ENCODE data around the gene KRTAP10-5. TPM values are rescaled to one million over a fixed set of nuclear protein-coding genes. Genes with fewer than 3 reads are reported as not detected.

KRTAP10-5 gene
- total and polyA plus RNA-seq, 9 of the 15 experiments (the other 6 are each of a cell fraction or from before 2014, with no cell fraction given): not detected

DNA sequence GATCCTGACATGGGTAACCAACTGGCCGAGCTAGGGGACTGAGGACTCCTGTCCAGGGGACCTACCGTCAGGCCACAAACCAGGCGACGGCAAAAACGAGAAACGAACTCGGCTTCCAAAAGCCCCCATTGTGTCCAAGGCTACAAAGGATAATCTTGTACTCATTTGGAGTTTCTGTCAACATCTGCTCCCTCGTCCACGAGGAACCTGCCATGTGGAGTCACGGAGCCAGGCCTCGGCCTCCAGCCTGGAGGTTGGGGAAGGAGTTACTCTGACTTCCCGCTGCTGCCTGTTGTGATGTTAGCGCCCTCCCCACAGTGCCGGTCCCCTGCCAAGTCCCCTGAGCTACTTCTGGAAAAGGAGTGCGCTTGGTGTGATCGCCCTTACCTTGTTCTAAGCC is 47.7 kb downstream of the KRTAP10-5 start:
- intact Hi-C loops (cut with micrococcal nuclease) (no loop called here), in situ Hi-C loops (cut with MboI) (no loop called here)
- Histone ChIP-seq H3K4me1 (replicated peaks in 1 of 2; ENCODE audit: control insufficient read depth in 2 of 2, insufficient read depth in 2 of 2, low read length in 2 of 2) (peaks cover 0 to 17% of the 10 kb centered on the region in 2 experiments; a peak in 2 of 5 replicates), H3K27me3 (ENCODE audit: control insufficient read depth in 2 of 2, insufficient read depth in 2 of 2, low read length in 2 of 2) (peaks cover 36 to 58% of the 10 kb centered on the region in 2 experiments), H3K79me2 (ENCODE audit: control insufficient read depth, insufficient read depth, low read length) (no peaks in the 10 kb centered on the region), H3K4me3 (no peak overlapping the region), H3K27ac (ENCODE audit: extremely low read depth, low read depth, low read length) (no peak overlapping the region), H3K9me1 (ENCODE audit: control insufficient read depth, insufficient read depth, low read length) (no peaks in the 10 kb centered on the region), H3K36me3 (ENCODE audit: control insufficient read depth, insufficient read depth, low read length) (no peaks in the 10 kb centered on the region), H3K4me2 (ENCODE audit: insufficient read depth, low read length) (no peak overlapping the region), H3K9me3 (replicated peaks; ENCODE audit: control insufficient read depth, insufficient read depth, low read depth, low read length) (no peaks in the 10 kb centered on the region; the same call in 1 of the 2 replicates), H3K9ac (ENCODE audit: insufficient read depth in 1 of 2, low read depth in 2 of 2, low read length in 2 of 2) (no peak overlapping the region), H4K20me1 (replicated peaks; ENCODE audit: control insufficient read depth, insufficient read depth, low read length) (peaks cover 16% of the 10 kb centered on the region; the same call in 1 of the 2 replicates), H2AFZ (ENCODE audit: low read depth, low read length) (no peak overlapping the region)
- no TSS peak for BruUV-seq (replicated peaks)
- ATAC-seq: no peak
- ChIA-PET CTCF (ENCODE audit: low intra/inter-chr PET ratio) (no interaction called here), POLR2A (interaction anchor here (0.7 to 1.4 kb wide), 2 partner anchors 15 to 25 kb away, joined by 3 read pairs; no protein-coding TSS in a partner anchor)
- FAIRE-seq: no peak
- DNase-seq (ENCODE audit: extremely low read depth in 1 of 4, low spot score in 3 of 4): no peak
- WGBS (ENCODE audit: insufficient coverage, low coverage, missing lambda C conversion rate): 8% methylated on average over 16 of the region's 16 CpGs
- TF ChIP-seq, protein P1, sequence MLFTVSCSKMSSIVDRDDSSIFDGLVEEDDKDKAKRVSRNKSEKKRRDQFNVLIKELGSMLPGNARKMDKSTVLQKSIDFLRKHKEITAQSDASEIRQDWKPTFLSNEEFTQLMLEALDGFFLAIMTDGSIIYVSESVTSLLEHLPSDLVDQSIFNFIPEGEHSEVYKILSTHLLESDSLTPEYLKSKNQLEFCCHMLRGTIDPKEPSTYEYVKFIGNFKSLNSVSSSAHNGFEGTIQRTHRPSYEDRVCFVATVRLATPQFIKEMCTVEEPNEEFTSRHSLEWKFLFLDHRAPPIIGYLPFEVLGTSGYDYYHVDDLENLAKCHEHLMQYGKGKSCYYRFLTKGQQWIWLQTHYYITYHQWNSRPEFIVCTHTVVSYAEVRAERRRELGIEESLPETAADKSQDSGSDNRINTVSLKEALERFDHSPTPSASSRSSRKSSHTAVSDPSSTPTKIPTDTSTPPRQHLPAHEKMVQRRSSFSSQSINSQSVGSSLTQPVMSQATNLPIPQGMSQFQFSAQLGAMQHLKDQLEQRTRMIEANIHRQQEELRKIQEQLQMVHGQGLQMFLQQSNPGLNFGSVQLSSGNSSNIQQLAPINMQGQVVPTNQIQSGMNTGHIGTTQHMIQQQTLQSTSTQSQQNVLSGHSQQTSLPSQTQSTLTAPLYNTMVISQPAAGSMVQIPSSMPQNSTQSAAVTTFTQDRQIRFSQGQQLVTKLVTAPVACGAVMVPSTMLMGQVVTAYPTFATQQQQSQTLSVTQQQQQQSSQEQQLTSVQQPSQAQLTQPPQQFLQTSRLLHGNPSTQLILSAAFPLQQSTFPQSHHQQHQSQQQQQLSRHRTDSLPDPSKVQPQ (CRISPR knock-in tag; IDR thresholded peaks at IDR 0.05; ENCODE audit: borderline replicate concordance): no peak
- no peak for TF ChIP-seq ARHGAP35 (IDR thresholded peaks at IDR 0.05; ENCODE audit: partially characterized antibody)
- TF ChIP-seq PHB2 (IDR thresholded peaks at IDR 0.05; ENCODE audit: low read depth): no peak
- TF ChIP-seq ZNF584 (CRISPR knock-in tag; IDR thresholded peaks at IDR 0.05; ENCODE audit: low read depth): no peak
- no peak for TF ChIP-seq ASH1L (IDR thresholded peaks at IDR 0.05; ENCODE audit: borderline replicate concordance, low read depth, partially characterized antibody)
- TF ChIP-seq, protein P2, sequence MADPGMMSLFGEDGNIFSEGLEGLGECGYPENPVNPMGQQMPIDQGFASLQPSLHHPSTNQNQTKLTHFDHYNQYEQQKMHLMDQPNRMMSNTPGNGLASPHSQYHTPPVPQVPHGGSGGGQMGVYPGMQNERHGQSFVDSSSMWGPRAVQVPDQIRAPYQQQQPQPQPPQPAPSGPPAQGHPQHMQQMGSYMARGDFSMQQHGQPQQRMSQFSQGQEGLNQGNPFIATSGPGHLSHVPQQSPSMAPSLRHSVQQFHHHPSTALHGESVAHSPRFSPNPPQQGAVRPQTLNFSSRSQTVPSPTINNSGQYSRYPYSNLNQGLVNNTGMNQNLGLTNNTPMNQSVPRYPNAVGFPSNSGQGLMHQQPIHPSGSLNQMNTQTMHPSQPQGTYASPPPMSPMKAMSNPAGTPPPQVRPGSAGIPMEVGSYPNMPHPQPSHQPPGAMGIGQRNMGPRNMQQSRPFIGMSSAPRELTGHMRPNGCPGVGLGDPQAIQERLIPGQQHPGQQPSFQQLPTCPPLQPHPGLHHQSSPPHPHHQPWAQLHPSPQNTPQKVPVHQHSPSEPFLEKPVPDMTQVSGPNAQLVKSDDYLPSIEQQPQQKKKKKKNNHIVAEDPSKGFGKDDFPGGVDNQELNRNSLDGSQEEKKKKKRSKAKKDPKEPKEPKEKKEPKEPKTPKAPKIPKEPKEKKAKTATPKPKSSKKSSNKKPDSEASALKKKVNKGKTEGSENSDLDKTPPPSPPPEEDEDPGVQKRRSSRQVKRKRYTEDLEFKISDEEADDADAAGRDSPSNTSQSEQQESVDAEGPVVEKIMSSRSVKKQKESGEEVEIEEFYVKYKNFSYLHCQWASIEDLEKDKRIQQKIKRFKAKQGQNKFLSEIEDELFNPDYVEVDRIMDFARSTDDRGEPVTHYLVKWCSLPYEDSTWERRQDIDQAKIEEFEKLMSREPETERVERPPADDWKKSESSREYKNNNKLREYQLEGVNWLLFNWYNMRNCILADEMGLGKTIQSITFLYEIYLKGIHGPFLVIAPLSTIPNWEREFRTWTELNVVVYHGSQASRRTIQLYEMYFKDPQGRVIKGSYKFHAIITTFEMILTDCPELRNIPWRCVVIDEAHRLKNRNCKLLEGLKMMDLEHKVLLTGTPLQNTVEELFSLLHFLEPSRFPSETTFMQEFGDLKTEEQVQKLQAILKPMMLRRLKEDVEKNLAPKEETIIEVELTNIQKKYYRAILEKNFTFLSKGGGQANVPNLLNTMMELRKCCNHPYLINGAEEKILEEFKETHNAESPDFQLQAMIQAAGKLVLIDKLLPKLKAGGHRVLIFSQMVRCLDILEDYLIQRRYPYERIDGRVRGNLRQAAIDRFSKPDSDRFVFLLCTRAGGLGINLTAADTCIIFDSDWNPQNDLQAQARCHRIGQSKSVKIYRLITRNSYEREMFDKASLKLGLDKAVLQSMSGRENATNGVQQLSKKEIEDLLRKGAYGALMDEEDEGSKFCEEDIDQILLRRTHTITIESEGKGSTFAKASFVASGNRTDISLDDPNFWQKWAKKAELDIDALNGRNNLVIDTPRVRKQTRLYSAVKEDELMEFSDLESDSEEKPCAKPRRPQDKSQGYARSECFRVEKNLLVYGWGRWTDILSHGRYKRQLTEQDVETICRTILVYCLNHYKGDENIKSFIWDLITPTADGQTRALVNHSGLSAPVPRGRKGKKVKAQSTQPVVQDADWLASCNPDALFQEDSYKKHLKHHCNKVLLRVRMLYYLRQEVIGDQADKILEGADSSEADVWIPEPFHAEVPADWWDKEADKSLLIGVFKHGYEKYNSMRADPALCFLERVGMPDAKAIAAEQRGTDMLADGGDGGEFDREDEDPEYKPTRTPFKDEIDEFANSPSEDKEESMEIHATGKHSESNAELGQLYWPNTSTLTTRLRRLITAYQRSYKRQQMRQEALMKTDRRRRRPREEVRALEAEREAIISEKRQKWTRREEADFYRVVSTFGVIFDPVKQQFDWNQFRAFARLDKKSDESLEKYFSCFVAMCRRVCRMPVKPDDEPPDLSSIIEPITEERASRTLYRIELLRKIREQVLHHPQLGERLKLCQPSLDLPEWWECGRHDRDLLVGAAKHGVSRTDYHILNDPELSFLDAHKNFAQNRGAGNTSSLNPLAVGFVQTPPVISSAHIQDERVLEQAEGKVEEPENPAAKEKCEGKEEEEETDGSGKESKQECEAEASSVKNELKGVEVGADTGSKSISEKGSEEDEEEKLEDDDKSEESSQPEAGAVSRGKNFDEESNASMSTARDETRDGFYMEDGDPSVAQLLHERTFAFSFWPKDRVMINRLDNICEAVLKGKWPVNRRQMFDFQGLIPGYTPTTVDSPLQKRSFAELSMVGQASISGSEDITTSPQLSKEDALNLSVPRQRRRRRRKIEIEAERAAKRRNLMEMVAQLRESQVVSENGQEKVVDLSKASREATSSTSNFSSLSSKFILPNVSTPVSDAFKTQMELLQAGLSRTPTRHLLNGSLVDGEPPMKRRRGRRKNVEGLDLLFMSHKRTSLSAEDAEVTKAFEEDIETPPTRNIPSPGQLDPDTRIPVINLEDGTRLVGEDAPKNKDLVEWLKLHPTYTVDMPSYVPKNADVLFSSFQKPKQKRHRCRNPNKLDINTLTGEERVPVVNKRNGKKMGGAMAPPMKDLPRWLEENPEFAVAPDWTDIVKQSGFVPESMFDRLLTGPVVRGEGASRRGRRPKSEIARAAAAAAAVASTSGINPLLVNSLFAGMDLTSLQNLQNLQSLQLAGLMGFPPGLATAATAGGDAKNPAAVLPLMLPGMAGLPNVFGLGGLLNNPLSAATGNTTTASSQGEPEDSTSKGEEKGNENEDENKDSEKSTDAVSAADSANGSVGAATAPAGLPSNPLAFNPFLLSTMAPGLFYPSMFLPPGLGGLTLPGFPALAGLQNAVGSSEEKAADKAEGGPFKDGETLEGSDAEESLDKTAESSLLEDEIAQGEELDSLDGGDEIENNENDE (IDR thresholded peaks at IDR 0.05; ENCODE audit: low read depth, low read length): no peak
- TF ChIP-seq RHOXF2B (CRISPR knock-in tag; conservative IDR thresholded peaks at IDR 0.05): no peak
- TF ChIP-seq KDM4B (IDR thresholded peaks at IDR 0.05; ENCODE audit: borderline replicate concordance in 2 of 2, low read depth in 1 of 2): no peak
- no peak for TF ChIP-seq GATA2 (CRISPR knock-in tag; IDR thresholded peaks at IDR 0.05)
